ENCODE measurements around the gene SOD2. TPM values are rescaled to one million over a fixed set of nuclear protein-coding genes. Genes with fewer than 3 reads are reported as not detected.

SOD2 gene
- total RNA-seq, 1 donor from 2014 or later = 189 TPM

Other genes with a start within 250 kb of the SOD2 start
- 75.4 TPM for gene WTAP, start 34.3 kb upstream of the SOD2 start, total RNA-seq
- 69.3 TPM for gene ACAT2, start 68.8 kb upstream of the SOD2 start, total RNA-seq
- gene TCP1, start 96.4 kb upstream of the SOD2 start, total RNA-seq = 131 TPM
- 62.6 TPM for gene MRPL18, start 97.2 kb upstream of the SOD2 start, total RNA-seq
- 0.23 TPM for gene PNLDC1, start 107.0 kb upstream of the SOD2 start, total RNA-seq
- not detected for gene MAS1, start 197.7 kb upstream of the SOD2 start, total RNA-seq